Head of caudate nucleus (tissue), 42 donors: Measurements from ENCODE around the gene VPS13C.

Experiments used
- DNase-seq, 42 donors: peaks; one replicate each; pipeline versions ENCODE4 v3.0.0 to v3.0.0-alpha.2; 2020 to 2021; ENCODE audit warnings: mixed read lengths in 7 of 42
- intact Hi-C: fragments of 100-400 bp; cut with DNase I; formaldehyde crosslinking; loops from one replicate; pipeline ENCODE4 v1.15.0; 2022

The VPS13C gene

DNA sequence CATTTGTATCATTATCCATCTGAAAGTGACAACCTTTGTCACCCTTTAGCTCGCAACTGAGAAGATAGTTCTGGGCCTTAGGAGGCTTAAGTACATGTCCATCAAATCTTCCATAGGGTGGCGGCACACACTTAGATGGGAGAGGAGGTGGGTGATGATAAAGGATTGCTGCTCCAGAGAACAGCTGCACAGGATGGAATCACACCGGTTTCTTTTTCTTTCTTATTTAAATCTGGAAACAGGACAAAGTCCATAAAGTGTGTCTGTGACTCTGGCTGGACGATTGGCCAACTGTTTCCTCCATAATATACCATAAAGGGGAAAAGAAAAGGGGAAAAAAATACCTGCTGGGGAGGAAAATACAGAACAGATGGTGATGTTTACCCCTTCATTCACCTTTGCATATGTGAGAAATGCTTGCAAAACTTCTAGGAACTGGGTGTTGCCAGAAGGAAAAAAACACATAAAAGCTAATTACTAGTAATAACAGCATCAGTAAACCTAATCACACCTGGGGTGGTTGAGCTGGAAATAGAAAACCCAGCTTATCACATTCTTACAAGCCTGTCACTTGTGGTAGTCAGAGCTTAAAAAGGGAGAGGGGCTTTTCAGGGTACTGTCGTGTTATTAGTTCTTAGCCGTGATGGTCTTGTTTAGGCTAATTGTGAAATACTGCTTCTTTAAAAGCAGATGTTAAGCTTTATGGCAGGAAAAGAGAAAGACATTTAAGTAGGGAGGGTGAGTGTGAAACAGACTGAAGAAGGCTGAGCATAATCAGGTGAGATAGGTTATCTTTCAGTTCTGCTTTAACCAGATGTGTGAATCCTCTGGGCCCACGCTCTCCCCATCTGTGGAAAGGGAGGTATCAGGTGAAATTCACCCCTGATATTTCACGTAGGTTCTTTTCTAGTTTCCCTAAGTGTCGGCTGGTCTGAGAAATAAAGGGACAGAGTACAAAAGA is 23.2 kb upstream of the VPS13C start:
- DNase-seq = no peak
- intact Hi-C loops = no loop called here

DNA sequence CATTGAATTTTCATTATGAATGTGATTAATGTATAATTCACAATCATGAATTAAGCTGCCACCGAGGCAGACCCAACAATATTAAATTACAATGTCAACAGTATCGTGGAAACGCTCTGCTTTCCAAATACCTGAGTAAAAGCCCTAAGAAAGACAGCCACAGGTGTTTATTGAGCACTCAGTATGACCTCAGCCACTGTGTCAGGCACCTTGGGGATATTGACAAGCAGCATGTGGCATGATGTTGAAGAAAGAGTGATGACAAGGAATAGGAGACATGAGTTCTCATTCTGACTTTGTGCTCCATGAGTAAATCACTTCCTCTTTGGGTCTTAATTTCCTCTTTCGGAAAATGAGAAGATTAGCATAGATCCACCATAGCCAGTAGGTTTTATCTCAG is 19.3 kb upstream of the VPS13C start:
- no peak for DNase-seq
- intact Hi-C loops = no loop called here

- intact Hi-C loops = no loop called here
- no peak for DNase-seq
Observed at GRCh38 chr15:62075595-62076277, 15.5 kb upstream of the VPS13C start.

DNA sequence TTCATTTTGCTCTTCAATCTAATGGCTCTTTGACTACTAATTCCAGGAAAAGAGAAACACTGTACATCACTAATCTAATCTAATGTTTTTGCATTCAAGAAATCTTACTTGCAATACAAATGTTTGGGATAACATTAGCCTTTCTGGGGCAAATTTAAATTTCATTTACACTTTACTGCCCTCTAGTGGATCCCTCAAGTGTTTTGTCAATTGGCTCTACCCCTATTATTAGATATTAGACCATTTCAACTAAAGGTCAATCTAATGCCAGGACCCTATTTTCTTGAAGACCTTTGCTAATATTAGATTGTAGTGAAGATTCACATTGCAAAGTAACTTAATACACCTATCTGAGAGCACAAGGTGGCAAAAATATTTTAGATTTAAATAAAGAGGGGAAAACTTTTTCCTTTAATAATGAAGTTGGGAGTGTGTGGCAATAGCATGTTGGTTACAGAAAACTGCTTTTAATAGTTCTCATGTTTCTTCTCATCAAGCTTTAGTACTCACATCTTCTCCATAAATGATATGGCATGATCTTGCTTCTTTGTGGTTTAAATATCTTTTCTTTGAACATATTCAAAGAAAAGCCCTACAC is 11.6 kb upstream of the VPS13C start:
- intact Hi-C loops = no loop called here
- DNase-seq = peak in 1 of 42 donors; percentile 50

DNA sequence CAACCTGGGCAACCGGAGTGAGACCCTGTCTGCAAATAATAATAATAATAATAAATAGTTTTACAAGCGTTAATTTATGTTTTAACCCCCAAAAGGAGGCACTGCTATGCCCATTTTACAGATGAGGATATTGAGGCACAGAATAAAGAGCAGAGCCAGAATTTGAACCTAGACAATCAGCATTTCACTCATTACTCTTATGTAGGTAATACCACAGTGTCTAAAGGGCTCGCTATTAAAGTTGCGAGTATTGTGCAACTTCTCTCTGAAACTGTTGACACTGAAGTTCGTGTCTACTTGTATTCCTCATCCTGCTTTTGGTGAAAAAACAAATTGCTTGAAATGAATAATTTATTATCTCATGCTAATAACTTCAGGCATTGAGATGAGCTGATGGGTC is 9.3 kb upstream of the VPS13C start:
- DNase-seq = no peak
- intact Hi-C loops = loop anchor here (10.0 kb wide), 1 partner anchor 185 kb away; no protein-coding TSS in a partner anchor

DNA sequence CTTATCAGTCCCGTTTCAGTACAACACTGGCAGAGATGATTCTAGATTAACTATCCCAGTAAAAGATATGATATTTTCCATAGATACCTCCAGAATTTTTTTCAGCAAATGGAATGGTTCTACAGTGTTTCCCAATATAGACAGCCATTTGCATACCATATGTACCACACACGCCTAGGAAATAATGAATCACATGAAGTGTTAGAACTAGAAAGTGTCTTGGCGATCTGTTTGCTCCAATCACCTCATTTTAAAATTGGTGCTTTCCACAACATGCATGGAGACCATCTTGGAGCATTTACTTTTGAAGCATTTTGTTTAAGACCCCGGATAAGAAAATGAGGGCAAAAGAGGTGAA is 8.5 kb upstream of the VPS13C start:
- intact Hi-C loops = loop anchor here (10.0 kb wide), 1 partner anchor 184 kb away; no protein-coding TSS in a partner anchor
- DNase-seq = no peak

GRCh38 chr15:62068071-62068809 is 8.0 kb upstream of the VPS13C start:
- intact Hi-C loops = loop anchor here (10.0 kb wide), 1 partner anchor 183 kb away; no protein-coding TSS in a partner anchor
- peak in 33 of 42 donors; percentile 7 to 68 (median 34) for DNase-seq

DNA sequence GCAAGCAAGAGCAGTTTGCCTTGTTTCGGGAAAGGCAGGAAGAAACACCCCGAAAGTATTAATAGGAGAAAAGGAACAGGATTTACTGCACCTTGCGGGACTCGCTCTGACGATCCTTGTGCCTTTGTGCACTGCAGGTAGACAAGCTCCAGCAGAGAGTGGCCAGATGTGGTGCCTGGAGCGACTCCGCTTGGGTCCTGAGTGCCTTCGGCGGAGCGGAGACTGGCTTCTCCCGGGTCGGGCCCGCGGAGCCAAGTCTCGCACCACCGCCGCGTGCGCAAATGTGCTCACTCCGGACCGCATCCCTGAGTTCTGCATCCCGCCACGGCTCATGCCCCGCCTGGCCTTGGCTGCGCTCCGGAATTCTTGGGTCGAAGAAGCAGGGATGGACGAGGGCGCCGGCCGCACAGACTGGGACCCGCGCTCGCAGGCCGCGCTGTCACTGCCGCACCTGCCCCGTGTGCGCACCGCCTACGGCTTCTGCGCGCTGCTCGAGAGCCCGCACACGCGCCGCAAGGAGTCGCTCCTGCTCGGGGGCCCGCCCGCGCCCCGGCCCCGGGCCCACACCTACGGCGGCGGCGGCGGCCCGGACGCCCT is 7.3 kb upstream of the VPS13C start:
- intact Hi-C loops = loop anchor here (10.0 kb wide), 1 partner anchor 183 kb away; no protein-coding TSS in a partner anchor
- peak in 32 of 42 donors; percentile 11 to 64 (median 32) for DNase-seq

GRCh38 chr15:62066663-62067447 is 6.6 kb upstream of the VPS13C start, which contains the start of gene C2CD4A:
C2CD4A (plus strand) TSS chr15:62066977; CDS start chr15:62067614, 637 bp downstream.
- peak; percentile 34 to 90 (median 72) for DNase-seq
- intact Hi-C loops = loop anchor here (10.0 kb wide), 1 partner anchor 182 kb away; no protein-coding TSS in a partner anchor

- intact Hi-C loops = loop anchor here (10.0 kb wide), 1 partner anchor 179 kb away; no protein-coding TSS in a partner anchor
- DNase-seq = no peak
Observed at GRCh38 chr15:62063825-62064635, 3.8 kb upstream of the VPS13C start.

- intact Hi-C loops = loop anchor here (10.0 kb wide), 1 partner anchor 176 kb away; no protein-coding TSS in a partner anchor
- peak in 1 of 42 donors; percentile 9 for DNase-seq
Observed at GRCh38 chr15:62060896-62061280, 641 bp upstream of the VPS13C start.

GRCh38 chr15:62059816-62060112 is 483 bp downstream of the VPS13C start:
- peak in 28 of 42 donors; percentile 7 to 76 (median 47) for DNase-seq
- intact Hi-C loops = loop anchor here (10.0 kb wide), 1 partner anchor 175 kb away; no protein-coding TSS in a partner anchor

GRCh38 chr15:62059108-62059815 is 985 bp downstream of the VPS13C start:
- no peak for DNase-seq
- intact Hi-C loops = no loop called here

GRCh38 chr15:62058327-62059028 is 1.8 kb downstream of the VPS13C start:
- DNase-seq = no peak
- intact Hi-C loops = no loop called here

- intact Hi-C loops = no loop called here
Observed at GRCh38 chr15:62057341-62057980, 2.8 kb downstream of the VPS13C start.

More at GRCh38 chr15:62057341-62057980, 2.8 kb downstream of the VPS13C start:
- no peak for DNase-seq
